Breast epithelium (tissue), 4 donors: ENCODE data around the gene RNF166. TPM values are rescaled to one million over a fixed set of nuclear protein-coding genes. Genes with fewer than 3 reads are reported as not detected.

Source experiments
- DNase-seq, 2 donors: peaks; one replicate each; pipeline ENCODE4 v3.0.0-alpha.2; 2019; ENCODE audit warnings: low spot score in 2 of 2
- H3K27ac ChIP-seq, 2 donors: fragments of 200-600 bp; sonication (generic) in 1 of 2; one replicate each; pipeline ENCODE4 v1.5.1; 2016 to 2019; ENCODE audit warnings: mild to moderate bottlenecking in 1 of 2
- H3K27me3 ChIP-seq, 2 donors: fragments of 200-600 bp; sonication (generic) in 1 of 2; one replicate each; pipeline versions ENCODE4 v1.5.1 to v1.6.0; 2017 to 2019; ENCODE audit warnings: control low read depth in 1 of 2, mild to moderate bottlenecking in 1 of 2
- H3K36me3 ChIP-seq: fragments of 200-600 bp; one replicate; pipeline ENCODE4 v1.5.1; 2019
- H3K4me1 ChIP-seq, 2 donors: fragments of 200-600 bp; sonication (generic); one replicate each; pipeline ENCODE4 v1.5.1; 2016 to 2019; ENCODE audit warnings: control low read depth in 1 of 2
- H3K4me3 ChIP-seq, 3 donors: fragments of 200-600 bp; sonication (generic); 1 replicate in 2 of 3; 2 replicates in 1 of 3; pipeline ENCODE4 v1.5.1; 2016 to 2019; ENCODE audit warnings: mild to moderate bottlenecking in 3 of 3, moderate library complexity in 2 of 3
- H3K9me3 ChIP-seq, 2 donors: fragments of 200-600 bp; sonication (generic) in 1 of 2; one replicate each; pipeline ENCODE4 v1.5.1; 2016 to 2019; ENCODE audit warnings: control low read depth in 1 of 2
- CTCF ChIP-seq, 3 donors: fragments of 450-650 bp; IDR thresholded peaks; one replicate each; pipeline ENCODE4 v1.5.1; 2016 to 2017; ENCODE audit warnings: antibody characterized with exemption in 3 of 3, mild to moderate bottlenecking in 3 of 3, moderate library complexity in 3 of 3
- POLR2A ChIP-seq: fragments of 450-650 bp; IDR thresholded peaks from one replicate; pipeline ENCODE4 v1.6.1; 2016; ENCODE audit warnings: antibody characterized with exemption, mild to moderate bottlenecking, moderate library complexity
- POLR2AphosphoS5 ChIP-seq, 3 donors: sonication (generic); formaldehyde crosslinking; IDR thresholded peaks; one replicate each; pipeline ENCODE4 v1.6.1; 2017; ENCODE audit warnings: antibody characterized with exemption in 3 of 3
- intact Hi-C: fragments of 100-400 bp; cut with DNase I; formaldehyde crosslinking; loops from one replicate; pipeline ENCODE4 v1.15.1; 2023; ENCODE audit warnings: low total_unique reads
- total RNA-seq, 3 donors: library from RNA; depleted of rRNA; stranded (reverse); fragments of >200 nt; gene quantifications; one replicate each; pipeline ENCODE4 v1.1.0, GENCODE V29; 2016

Gene RNF166
- total RNA-seq, 3 donors from 2014 or later: 19.2 to 22.0 (median 21.9) TPM

GRCh38 chr16:88726981-88727380, 20.8 kb upstream of the RNF166 start:
- Histone ChIP-seq H3K36me3 (no peaks in the 10 kb centered on the region), H3K27me3 (no peaks in the 10 kb centered on the region), H3K9me3 (no peaks in the 10 kb centered on the region), H3K4me1 (no peaks in the 10 kb centered on the region), H3K27ac (no peak overlapping the region), H3K4me3 (no peak overlapping the region)
- DNase-seq: no peak
- TF ChIP-seq CTCF (IDR thresholded peaks at IDR 0.05): no peak
- TF ChIP-seq POLR2AphosphoS5 (IDR thresholded peaks at IDR 0.05): no peak
- TF ChIP-seq POLR2A: no peak
- intact Hi-C loops: no loop called here

GRCh38 chr16:88726408-88726749, 20.2 kb upstream of the RNF166 start:
- intact Hi-C loops: no loop called here
- H3K9me3 ChIP-seq: no peaks in the 10 kb centered on the region
- H3K4me1 ChIP-seq: no peaks in the 10 kb centered on the region
- DNase-seq: no peak
- H3K27ac ChIP-seq: no peak overlapping the region
- no peaks in the 10 kb centered on the region for H3K27me3 ChIP-seq
- TF ChIP-seq CTCF (IDR thresholded peaks at IDR 0.05) (no peak), POLR2AphosphoS5 (IDR thresholded peaks at IDR 0.05) (no peak), POLR2A (no peak)
- no peaks in the 10 kb centered on the region for H3K36me3 ChIP-seq
- no peak overlapping the region for H3K4me3 ChIP-seq

GRCh38 chr16:88725609-88726407, 19.6 kb upstream of the RNF166 start:
- no peak for DNase-seq
- TF ChIP-seq POLR2AphosphoS5 (IDR thresholded peaks at IDR 0.05) (no peak), CTCF (IDR thresholded peaks at IDR 0.05) (no peak), POLR2A (no peak)
- H3K9me3 ChIP-seq: no peaks in the 10 kb centered on the region
- H3K27me3 ChIP-seq: no peaks in the 10 kb centered on the region
- intact Hi-C loops: no loop called here
- H3K4me1 ChIP-seq: no peaks in the 10 kb centered on the region
- H3K36me3 ChIP-seq: no peaks in the 10 kb centered on the region
- no peak overlapping the region for H3K27ac ChIP-seq
- H3K4me3 ChIP-seq: no peak overlapping the region

- Histone ChIP-seq H3K27ac (no peak overlapping the region), H3K4me1 (no peaks in the 10 kb centered on the region), H3K27me3 (no peaks in the 10 kb centered on the region), H3K4me3 (no peak overlapping the region), H3K9me3 (no peaks in the 10 kb centered on the region), H3K36me3 (no peaks in the 10 kb centered on the region)
- no peak for DNase-seq
- TF ChIP-seq POLR2A (no peak), CTCF (IDR thresholded peaks at IDR 0.05) (no peak), POLR2AphosphoS5 (IDR thresholded peaks at IDR 0.05) (no peak)
- intact Hi-C loops: no loop called here
These were observed 18.8 kb upstream of the RNF166 start for GRCh38 chr16:88724855-88725555.

GRCh38 chr16:88723911-88724310, 17.7 kb upstream of the RNF166 start:
- Histone ChIP-seq H3K27me3 (no peaks in the 10 kb centered on the region), H3K27ac (no peak overlapping the region), H3K4me1 (no peaks in the 10 kb centered on the region), H3K9me3 (no peaks in the 10 kb centered on the region), H3K36me3 (no peaks in the 10 kb centered on the region), H3K4me3 (no peak overlapping the region)
- intact Hi-C loops: no loop called here
- TF ChIP-seq CTCF (IDR thresholded peaks at IDR 0.05) (no peak), POLR2AphosphoS5 (IDR thresholded peaks at IDR 0.05) (no peak), POLR2A (no peak)
- no peak for DNase-seq
